ENCODE measurements around the gene KCNK16.

- TF ChIP-seq CTCF (IDR thresholded peaks at IDR 0.05; ENCODE audit: low read depth, low read length, poor library complexity, severe bottlenecking): peak; percentile 77
- TF ChIP-seq EZH2phosphoT487 (IDR thresholded peaks at IDR 0.05; ENCODE audit: borderline replicate concordance, low read length): no peak
These were observed 39.4 kb upstream of the KCNK16 start for GRCh38 chr6:39361657-39362486.

All from DOHH2 (cell line).